Fibroblast of pulmonary artery (primary cell): ENCODE results near the gene HEBP2.
"Not testable (repeated sequence)": the region's sequence is repeated elsewhere in the genome, so short reads cannot be mapped to it uniquely, and the experiment has no call there.

Experiments
- DNase-seq: peaks from one replicate; pipeline ENCODE4 v3.0.0-alpha.2; 2010; ENCODE audit warnings: low read depth
- H3K4me3 ChIP-seq: replicated peaks from 2 replicates; pipeline ENCODE4 v1.5.1; 2011; ENCODE audit warnings: low read depth, mild to moderate bottlenecking, control low read depth, low read length, moderate library complexity
- TF ChIP-seq, protein P1 (sequence below): IDR thresholded peaks from 2 replicates; pipeline ENCODE4 v1.5.1; 2011; ENCODE audit warnings: mild to moderate bottlenecking, control low read depth, low read length, inconsistent platforms; ENCODE audit errors: missing control alignments

HEBP2 gene

DNA sequence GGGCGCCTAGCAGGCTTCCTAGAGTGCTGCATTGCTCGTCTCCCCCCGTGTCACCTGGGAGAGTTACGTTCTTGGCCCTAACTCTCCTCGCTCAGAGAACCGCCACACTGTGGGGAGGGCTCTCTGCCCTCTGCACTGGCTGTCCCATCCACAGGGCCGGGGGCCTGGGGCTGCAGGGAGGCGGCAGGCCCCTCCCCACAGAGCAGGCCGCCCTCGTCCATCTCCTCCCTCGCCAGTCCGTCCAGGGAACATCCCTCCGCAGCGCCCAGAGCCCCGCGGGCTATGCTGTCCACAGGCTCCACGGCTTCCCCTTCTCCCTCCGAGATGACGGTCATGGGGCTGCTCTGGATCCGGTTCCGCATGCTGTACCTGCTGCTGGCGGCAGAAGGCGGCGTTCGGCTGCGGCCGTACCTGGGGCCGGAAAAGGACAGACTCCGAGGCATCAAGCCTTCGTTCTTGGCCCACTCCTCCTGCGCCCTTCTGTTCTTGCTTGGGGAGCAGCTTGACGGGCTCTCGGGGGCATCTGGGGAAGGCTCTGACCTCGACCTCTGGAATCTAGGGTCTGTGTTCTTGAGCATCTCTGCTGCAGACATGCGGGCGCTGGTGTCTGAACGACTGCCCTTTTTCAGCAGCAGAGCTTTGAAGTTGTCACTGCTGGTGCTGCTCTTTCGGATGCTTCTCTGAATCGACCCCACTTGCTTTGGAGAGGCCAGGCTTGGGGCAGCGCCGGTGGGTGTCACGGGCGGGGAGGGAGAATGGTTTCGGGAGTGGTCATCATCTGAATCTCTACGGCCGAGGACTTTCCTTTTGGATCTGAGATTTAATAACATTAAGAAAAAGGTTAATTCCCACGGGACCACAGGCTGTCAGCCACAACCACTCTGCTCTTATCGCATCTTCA lies 20.2 kb downstream of the HEBP2 start:
- no peak for DNase-seq
- H3K4me3 ChIP-seq: no peak overlapping the region
- TF ChIP-seq, protein P1, sequence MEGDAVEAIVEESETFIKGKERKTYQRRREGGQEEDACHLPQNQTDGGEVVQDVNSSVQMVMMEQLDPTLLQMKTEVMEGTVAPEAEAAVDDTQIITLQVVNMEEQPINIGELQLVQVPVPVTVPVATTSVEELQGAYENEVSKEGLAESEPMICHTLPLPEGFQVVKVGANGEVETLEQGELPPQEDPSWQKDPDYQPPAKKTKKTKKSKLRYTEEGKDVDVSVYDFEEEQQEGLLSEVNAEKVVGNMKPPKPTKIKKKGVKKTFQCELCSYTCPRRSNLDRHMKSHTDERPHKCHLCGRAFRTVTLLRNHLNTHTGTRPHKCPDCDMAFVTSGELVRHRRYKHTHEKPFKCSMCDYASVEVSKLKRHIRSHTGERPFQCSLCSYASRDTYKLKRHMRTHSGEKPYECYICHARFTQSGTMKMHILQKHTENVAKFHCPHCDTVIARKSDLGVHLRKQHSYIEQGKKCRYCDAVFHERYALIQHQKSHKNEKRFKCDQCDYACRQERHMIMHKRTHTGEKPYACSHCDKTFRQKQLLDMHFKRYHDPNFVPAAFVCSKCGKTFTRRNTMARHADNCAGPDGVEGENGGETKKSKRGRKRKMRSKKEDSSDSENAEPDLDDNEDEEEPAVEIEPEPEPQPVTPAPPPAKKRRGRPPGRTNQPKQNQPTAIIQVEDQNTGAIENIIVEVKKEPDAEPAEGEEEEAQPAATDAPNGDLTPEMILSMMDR: no peak

DNA sequence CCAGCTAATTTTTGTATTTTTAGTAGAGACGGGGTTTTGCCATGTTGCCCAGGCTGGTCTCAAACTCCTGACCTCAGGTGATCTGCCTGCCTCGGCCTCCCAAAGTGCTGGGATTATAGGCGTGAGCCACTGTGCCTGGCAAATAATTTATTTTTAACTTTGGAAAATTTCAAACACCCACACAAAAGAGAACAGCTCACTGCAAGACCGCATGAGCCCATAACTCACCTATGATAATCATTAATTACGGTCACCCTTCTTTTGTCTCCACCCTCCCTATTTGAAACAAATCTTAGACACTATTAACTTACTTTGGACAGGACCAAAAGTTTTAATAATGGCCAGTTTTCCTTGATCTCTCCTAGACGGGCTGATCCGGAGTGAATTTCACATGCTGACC lies 21.2 kb downstream of the HEBP2 start:
- DNase-seq, H3K4me3 ChIP-seq: not testable (repeated sequence)

DNA sequence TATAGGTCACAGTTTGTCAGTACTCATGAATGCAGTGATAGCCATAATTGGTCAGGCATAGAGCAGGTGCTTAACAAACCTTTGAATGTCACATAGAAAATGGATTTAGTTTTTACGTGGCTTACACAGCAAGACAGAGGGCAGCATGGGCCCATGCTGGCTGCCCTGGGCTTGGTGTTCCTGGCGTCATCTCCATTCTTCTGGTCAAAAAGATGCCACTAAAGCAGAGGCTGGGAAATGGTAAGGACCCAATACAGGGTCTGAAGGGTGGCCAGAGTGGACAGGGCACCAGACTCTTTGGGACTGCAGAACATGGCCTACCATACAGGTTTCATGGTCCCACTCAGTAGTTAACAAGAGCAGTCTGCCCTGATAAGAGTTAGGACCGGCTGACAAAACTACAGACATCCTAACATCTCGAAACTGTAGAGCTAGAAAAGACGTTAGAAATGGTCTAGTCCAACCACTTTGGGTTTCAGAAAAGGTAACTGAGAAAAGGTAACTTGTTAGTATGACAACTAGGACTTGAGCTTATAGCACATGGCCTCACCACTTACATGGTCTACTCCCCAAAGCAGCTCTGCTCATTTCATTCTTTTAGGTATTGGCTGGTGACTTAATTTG lies 22.6 kb downstream of the HEBP2 start:
- no peak overlapping the region for H3K4me3 ChIP-seq
- DNase-seq: no peak
- TF ChIP-seq, protein P1: no peak

DNA sequence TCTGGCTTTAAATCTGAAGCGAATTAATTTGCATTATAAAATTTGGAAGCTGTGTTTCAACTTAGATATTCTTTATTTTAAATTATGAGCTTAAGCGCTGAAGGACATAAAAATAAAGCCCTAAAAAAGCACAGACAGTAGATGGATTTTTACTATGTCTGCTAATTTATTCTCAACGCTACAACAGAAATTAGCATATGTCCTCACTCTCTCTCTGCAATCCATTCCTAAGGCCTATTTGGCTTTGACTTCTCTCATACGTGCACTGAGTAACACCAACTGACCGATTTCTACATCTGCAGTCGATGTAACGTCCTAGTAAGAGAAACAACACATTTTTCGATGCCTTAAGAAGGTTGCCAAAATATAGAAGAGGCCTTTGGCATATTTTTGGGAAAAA lies 23.7 kb downstream of the HEBP2 start:
- no peak overlapping the region for H3K4me3 ChIP-seq
- TF ChIP-seq, protein P1: no peak
- DNase-seq: no peak

DNA sequence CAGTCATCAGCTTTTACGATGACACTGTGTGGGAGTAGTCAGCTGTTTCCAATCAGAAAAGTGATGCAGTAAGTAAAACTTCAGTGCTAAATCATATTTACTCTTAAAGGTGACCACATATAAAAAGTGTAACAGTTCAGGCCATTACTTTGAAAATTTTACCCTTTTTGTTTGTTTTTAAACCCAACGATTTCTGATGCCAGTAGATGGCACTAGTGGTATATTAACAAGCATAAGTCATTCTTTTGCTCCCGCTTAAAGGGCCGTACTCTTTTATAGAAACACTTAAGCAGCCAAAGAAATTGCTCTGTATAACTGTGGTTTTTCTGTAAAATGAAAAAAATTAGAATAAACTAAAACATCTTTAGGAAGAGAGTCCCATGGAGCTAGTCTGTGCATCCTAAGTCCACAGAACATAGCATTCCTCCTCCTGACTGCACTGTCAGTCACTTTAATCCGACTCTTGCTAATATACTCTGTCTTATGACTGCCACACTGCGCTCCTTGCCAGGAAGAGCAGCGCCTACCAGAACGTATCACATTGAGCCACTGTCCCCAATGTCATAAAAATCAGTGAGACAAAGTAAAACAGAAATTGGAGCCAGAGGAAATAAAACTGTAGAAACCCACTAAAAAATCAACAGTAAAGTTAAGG lies 25.0 kb downstream of the HEBP2 start:
- TF ChIP-seq, protein P1: peak; percentile 67
- no peak overlapping the region for H3K4me3 ChIP-seq
- DNase-seq: peak; percentile 84

DNA sequence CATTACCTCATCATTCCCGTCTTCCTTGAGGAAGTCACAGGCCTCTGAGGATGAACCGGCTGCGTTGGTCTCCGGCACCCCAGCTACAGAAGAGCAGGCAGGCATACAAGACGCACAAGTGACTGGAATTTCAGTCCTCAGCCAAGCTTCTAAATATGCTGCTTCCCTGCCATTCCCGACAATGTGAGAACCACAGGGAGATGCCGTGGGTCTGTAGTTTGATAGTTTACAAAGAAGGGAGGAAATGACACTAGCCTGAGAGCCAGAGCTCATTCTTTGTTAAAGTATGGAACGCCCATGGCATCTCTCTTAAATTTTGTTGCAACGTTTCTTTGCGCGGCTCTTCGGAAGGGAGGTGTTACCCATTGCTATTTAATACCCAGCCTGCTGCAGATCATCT lies 25.7 kb downstream of the HEBP2 start:
- TF ChIP-seq, protein P1: no peak
- H3K4me3 ChIP-seq: no peak overlapping the region
- no peak for DNase-seq
